ENCODE data around the gene PGLYRP2. TPM values are rescaled to one million over a fixed set of nuclear protein-coding genes. Genes with fewer than 3 reads are reported as not detected.
A peak's percentile ranks its signal among the peaks of the same experiment; 100 is the strongest.

PGLYRP2 gene
- total RNA-seq, 1 donor from 2014 or later = not detected

DNA sequence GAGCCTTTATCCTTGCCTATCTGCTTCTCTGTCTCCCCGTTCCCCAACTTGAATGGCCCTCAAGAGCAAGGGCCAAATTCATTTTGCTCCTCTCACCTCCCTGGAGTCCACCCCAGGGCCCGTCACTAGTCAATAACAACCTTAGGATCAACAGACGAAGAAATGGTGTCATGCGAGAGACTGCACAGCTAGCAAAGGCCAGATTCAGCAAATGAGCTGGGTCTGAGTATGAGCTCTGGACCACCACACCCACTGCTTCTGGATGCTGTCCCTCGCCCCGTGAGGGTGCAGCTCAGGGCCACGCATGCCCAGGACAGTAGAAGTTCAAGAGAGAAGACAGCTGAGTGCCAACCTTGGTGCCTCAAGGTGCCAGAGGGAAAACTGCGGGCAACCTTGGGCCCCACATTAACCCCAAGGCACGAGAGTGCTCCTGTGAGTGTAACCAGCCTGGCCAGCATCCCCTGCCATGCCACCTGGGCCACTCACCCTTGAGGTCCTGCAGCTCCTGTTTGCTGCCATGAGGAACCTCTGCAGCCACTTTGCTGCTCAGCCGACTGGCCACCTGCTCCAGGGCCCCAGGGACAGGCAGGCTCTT, 48.7 kb downstream of the PGLYRP2 start:
- no peak overlapping the region for H3K4me3 ChIP-seq

GRCh38 chr19:15429825-15430467, 49.4 kb downstream of the PGLYRP2 start:
- Mint-ChIP-seq H3K4me3 (peak overlapping the region; percentile 98), H3K27ac (peak overlapping the region; percentile 26), H3K9me3 (peaks cover 2% of the 10 kb centered on the region), H3K4me1 (peaks cover 24% of the 10 kb centered on the region), H3K27me3 (ENCODE audit: insufficient read depth, low read depth) (peaks cover 10% of the 10 kb centered on the region), H3K36me3 (peaks cover 18% of the 10 kb centered on the region)
- Histone ChIP-seq H3K9me3 (ENCODE audit: low read depth) (no peaks in the 10 kb centered on the region), H3K79me2 (ENCODE audit: low read depth) (peaks cover 36% of the 10 kb centered on the region), H3K4me2 (no peak overlapping the region), H3K36me3 (no peaks in the 10 kb centered on the region), H2AFZ (replicated peaks) (no peak overlapping the region), H3K27ac (no peak overlapping the region), H3F3A (ENCODE audit: low read depth) (peaks cover 11% of the 10 kb centered on the region), H4K20me1 (ENCODE audit: low read depth) (peaks cover 27% of the 10 kb centered on the region), H3K4me3 (no peak overlapping the region), H3K9ac (no peak overlapping the region), H3K27me3 (no peaks in the 10 kb centered on the region), H3K4me1 (peaks cover 5% of the 10 kb centered on the region)
- TF ChIP-seq CTCF (IDR thresholded peaks at IDR 0.05) = no peak
- no peak for TF ChIP-seq EZH2phosphoT487 (IDR thresholded peaks at IDR 0.05)
- no peak for TF ChIP-seq EZH2 (IDR thresholded peaks at IDR 0.05)
- DNase-seq (ENCODE audit: low spot score) = no peak

More for the DNA sequence above, 48.7 kb downstream of the PGLYRP2 start:
- H3K27ac ChIP-seq = no peak overlapping the region
- H3K4me2 ChIP-seq = peak overlapping the region; percentile 95
- H3K36me3 ChIP-seq = no peaks in the 10 kb centered on the region
- no peak for TF ChIP-seq EZH2 (IDR thresholded peaks at IDR 0.05)
- TF ChIP-seq EZH2phosphoT487 (IDR thresholded peaks at IDR 0.05) = no peak
- no peak for TF ChIP-seq CTCF (IDR thresholded peaks at IDR 0.05)
- peaks cover 18% of the 10 kb centered on the region for H3K36me3 Mint-ChIP-seq
- peaks cover 5% of the 10 kb centered on the region for H3K4me1 ChIP-seq
- H2AFZ ChIP-seq (replicated peaks) = no peak overlapping the region
- no peaks in the 10 kb centered on the region for H3K27me3 ChIP-seq
- H3K9ac ChIP-seq = no peak overlapping the region
- peaks cover 11% of the 10 kb centered on the region for H3F3A ChIP-seq (ENCODE audit: low read depth)
- H3K4me1 Mint-ChIP-seq = peaks cover 24% of the 10 kb centered on the region
- peak overlapping the region; percentile 26 for H3K27ac Mint-ChIP-seq
- H4K20me1 ChIP-seq (ENCODE audit: low read depth) = peaks cover 27% of the 10 kb centered on the region
- H3K9me3 Mint-ChIP-seq = peaks cover 2% of the 10 kb centered on the region
- peaks cover 10% of the 10 kb centered on the region for H3K27me3 Mint-ChIP-seq (ENCODE audit: insufficient read depth, low read depth)
- H3K79me2 ChIP-seq (ENCODE audit: low read depth) = peaks cover 36% of the 10 kb centered on the region
- peak overlapping the region; percentile 98 for H3K4me3 Mint-ChIP-seq
- no peak for DNase-seq (ENCODE audit: low spot score)
- H3K9me3 ChIP-seq (ENCODE audit: low read depth) = no peaks in the 10 kb centered on the region

- Histone ChIP-seq H4K20me1 (ENCODE audit: low read depth) (peaks cover 27% of the 10 kb centered on the region), H3K9ac (no peak overlapping the region), H3K4me3 (no peak overlapping the region), H3K27ac (no peak overlapping the region), H3K79me2 (ENCODE audit: low read depth) (peaks cover 36% of the 10 kb centered on the region), H3K4me2 (no peak overlapping the region), H3F3A (ENCODE audit: low read depth) (peaks cover 11% of the 10 kb centered on the region), H3K4me1 (peaks cover 5% of the 10 kb centered on the region), H2AFZ (replicated peaks) (no peak overlapping the region), H3K27me3 (no peaks in the 10 kb centered on the region), H3K9me3 (ENCODE audit: low read depth) (no peaks in the 10 kb centered on the region), H3K36me3 (no peaks in the 10 kb centered on the region)
- Mint-ChIP-seq H3K27ac (no peak overlapping the region), H3K4me1 (peaks cover 24% of the 10 kb centered on the region), H3K9me3 (peaks cover 2% of the 10 kb centered on the region), H3K27me3 (ENCODE audit: insufficient read depth, low read depth) (peaks cover 8% of the 10 kb centered on the region), H3K4me3 (peak overlapping the region; percentile 55), H3K36me3 (peaks cover 18% of the 10 kb centered on the region)
- no peak for TF ChIP-seq EZH2 (IDR thresholded peaks at IDR 0.05)
- no peak for TF ChIP-seq EZH2phosphoT487 (IDR thresholded peaks at IDR 0.05)
- no peak for TF ChIP-seq CTCF (IDR thresholded peaks at IDR 0.05)
- DNase-seq (ENCODE audit: low spot score) = no peak
Observed at GRCh38 chr19:15428956-15429824, 50.1 kb downstream of the PGLYRP2 start.

Measured in neural progenitor cell (in vitro differentiated cells).